Measurements from ENCODE around the gene ADAM19.
A peak's percentile ranks its signal among the peaks of the same experiment; 100 is the strongest.

ADAM19 gene

GRCh38 chr5:157594675-157595459 lies 19.3 kb upstream of the ADAM19 start:
- DNase-seq, result no peak

DNA sequence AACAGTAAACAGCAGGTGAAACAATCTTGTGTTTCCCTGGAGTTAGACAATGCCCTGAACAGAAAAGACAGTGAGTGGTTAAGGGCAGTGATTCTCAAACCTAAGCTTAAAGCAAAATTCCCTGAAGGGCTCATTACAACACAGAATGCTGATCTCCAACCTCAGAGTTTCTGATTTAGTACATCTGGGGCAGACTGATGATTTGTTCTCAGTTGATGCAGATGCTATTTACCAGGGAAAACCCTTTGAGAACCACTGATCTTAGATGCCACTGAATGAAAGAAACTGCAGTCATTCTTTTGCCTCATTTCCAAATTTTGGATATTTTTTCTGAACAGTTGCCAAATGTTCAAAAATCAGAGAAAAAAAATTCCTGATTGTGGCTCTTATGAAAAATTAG lies 18.7 kb upstream of the ADAM19 start:
- DNase-seq, result no peak

- no peak for DNase-seq
Measured at GRCh38 chr5:157593052-157593757, 17.6 kb upstream of the ADAM19 start.

GRCh38 chr5:157592594-157592993 lies 17.0 kb upstream of the ADAM19 start:
- no peak for DNase-seq

GRCh38 chr5:157590478-157590877 lies 14.9 kb upstream of the ADAM19 start:
- no peak for DNase-seq

GRCh38 chr5:157584628-157585027 lies 9.1 kb upstream of the ADAM19 start:
- no peak for DNase-seq

DNA sequence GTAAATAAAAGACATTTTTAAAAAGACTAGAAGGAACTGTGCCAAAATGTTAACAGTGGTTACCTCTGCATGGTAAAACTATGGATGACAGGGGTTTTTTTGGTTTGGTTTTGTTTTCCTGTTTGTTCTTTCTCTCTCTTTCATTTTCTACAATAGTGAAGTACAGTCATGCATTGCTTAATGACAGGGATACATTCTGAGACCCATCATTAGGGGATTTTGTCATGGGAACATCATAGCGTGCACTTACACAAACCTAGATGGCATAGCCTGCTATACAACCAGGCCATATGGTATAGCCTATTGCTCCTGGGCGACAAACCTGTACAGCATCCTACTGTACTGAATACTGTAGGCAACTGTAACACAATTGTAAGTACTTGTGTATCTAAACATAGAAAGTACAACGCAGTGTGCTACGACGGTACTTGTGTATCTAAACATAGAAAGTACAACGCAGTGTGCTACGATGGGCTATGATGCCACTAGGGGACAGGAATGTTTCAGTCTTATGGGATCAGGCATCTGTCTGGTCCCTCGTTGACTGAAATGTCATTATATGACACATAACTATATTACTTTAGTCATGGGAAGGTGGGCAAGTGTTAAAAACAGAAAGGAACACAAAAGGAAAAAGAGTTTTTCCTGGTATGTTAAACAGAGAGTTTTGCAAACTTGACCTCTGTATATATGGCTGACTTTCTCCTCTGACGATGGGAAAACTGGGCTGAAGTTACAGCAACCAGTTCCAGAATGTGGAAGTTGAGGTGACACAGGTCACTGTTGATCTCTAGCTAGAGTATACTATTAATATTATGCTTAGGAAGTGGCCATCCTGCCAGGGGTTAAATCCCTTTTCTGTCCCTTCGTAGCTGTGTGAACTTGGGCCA lies 7.4 kb upstream of the ADAM19 start:
- DNase-seq, result no peak

- no peak for DNase-seq
Measured at GRCh38 chr5:157581901-157582300, 6.3 kb upstream of the ADAM19 start.

- no peak for DNase-seq
Measured at GRCh38 chr5:157578079-157578780, 2.7 kb upstream of the ADAM19 start.

GRCh38 chr5:157576678-157577077 lies 1.1 kb upstream of the ADAM19 start:
- DNase-seq, result no peak

- peak; percentile 63 to 68 for DNase-seq
Measured at GRCh38 chr5:157574456-157575380, 857 bp downstream of the ADAM19 start.

DNA sequence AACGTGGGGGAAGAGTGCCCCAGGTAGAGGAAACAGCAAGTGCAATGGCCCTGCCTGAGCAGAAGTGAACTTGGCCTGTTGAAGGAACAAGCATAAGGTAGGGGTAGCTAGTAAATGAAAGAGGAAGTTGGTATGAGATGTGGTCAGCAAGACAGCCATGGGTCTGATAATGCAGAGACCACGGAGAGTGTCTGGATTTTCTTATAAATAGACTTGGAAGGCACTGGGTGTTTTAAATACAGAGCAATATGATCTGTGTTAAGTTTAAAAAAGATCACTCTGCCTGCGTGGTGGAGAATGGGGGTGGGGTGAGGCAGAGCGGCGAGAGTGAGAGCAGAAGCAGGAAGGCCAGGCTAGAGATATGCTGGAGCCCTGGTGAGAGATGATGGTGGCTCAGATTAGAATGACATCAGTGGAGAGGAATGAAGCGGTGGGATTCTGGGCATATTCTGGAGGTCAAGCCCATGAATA lies 4.2 kb downstream of the ADAM19 start:
- peak in 1 of 2 experiments; percentile 38 for DNase-seq

GRCh38 chr5:157570531-157571200 lies 4.9 kb downstream of the ADAM19 start:
- DNase-seq, result no peak

DNA sequence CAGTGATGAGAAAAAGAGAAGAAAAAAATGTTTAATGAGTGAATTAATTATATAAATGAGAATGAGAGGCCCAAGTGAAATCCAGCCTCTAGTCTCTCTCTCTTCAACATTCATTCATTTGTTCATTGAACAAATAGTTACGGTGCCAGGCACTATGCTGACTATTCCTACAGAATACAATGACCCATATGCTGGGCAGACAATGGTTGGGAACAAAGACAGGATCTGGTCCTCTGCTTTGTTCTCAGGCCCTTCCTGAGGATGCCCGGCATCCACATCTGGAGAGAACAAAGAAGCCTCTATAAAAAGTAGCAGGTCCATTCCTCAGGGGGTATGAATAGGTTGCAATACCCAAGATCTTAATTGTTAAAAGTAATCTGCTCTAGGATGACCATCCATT lies 6.9 kb downstream of the ADAM19 start:
- DNase-seq, result no peak

DNA sequence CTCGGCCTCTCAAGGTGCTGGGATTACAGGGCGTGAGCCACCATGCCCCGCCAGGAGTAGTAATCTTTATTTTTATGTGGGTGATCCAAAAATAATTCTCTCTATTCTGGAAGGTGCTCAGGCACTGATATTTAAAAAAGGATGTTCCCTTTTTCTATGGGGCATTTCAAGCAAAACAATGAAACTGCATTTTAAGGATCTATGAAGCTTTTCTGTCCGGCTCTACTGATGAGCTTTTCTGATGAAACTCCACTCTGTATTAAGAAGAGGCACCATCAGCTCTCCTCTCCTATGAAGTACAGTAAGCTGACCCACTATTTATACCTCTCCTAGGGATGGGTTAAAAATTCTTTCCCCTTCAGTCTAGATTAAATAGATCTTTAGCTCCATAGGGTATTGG lies 7.4 kb downstream of the ADAM19 start:
- no peak for DNase-seq

- no peak for DNase-seq
Measured at GRCh38 chr5:157566902-157567489, 8.6 kb downstream of the ADAM19 start.

GRCh38 chr5:157563929-157564716 lies 11.5 kb downstream of the ADAM19 start:
- DNase-seq, result no peak

DNA sequence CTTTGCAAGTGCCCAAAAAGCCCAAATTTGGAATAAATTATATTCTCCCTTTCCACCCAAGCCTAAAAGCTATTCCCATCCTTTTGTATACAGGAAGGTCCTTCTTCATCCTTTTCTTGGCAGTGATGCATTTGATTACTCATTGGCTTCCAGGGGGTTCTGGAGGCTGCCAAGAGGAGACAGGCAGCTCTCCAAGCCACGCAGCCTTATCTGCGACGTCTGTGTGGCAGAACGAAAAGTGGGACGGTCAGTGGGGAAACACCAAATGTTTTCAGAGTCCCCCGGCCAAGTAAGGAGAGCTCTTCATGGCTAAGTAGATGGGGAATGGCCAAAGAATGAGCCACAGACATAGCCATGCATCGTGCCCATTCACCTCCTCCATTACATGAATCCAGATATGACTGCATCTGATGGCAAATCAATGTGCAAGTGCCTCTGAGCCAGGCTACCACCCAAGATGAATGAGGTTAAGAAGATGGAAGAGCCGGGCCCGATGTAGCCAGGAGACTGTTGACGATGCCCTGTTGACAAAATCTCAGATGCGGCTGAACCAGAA lies 12.1 kb downstream of the ADAM19 start:
- no peak for DNase-seq

DNA sequence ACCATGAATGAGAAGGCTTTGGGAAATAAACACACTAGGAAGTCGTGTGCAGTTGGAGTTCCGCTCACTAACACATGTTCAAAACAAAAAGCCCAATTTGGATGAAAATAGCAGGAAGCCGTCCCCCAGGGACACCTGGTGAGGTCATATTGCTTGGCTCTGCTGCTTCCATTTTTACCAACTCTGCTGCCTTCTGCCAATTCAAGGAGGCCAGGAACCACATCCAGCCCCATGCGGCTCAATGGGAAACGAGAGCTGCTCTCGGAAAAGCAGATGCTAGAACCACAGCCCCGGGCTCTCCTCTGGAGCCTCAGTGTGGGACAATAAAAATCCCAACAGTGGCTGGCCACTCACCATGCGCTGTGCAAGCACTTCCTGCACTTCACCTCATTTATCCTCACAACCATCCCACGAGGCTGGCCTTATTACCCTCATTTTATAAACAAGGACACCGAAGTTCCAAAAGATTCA lies 13.4 kb downstream of the ADAM19 start:
- DNase-seq, result no peak

Data from activated T-cell treated with anti-CD3 and anti-CD28 coated beads, Interleukin-2, amount 50 U/mL, for 48 hours (primary cell).